ENCODE measurements around the gene GALT.

Gene GALT

DNA sequence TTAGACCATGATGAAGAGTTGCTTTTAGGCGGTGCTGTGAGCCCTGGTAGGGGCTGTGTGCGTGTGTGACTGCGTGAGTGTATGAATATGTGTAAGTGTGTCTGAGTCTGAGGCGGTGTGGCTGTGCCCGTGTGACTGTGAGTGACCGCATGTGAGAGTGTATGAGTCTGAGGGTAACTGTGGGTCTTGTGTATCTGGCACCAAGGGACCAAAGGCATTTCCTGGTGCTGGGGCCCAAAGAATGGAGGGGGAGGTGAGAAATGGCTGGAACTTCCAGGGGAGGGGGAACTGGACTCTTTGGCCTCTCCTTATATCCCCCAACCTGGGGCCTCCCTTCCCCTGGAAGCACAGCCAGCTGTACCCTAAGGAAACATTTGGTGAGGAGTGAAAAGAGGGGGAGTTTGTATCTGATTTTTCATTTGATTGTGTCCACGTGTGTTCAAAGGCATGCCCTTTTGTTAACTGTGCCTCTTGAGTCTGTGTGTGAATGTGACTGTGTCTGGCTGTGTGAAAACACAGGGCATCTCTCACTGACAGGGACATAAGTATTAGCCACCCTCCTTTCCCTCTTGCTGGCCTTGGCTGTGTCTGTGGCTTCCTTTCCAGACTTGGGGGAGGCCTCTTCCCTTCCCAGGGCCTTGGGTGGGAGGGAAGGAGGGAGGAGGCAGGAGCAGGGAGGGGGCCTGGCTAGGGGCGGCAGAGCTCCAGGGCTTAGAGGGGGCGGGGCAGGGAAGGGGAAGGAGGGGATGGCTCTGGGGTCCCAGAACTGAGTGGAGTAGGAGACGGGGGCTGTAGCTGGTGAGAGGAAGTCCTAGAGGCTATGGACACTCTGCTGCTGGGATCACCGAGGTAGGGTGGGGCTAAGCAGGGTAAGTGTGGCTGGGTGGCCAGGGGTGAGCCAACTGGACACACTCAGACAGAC, 6.9 kb downstream of the GALT start:
- Histone ChIP-seq H3K9me3 (ENCODE audit: control insufficient read depth, insufficient read depth, low read length) (no peaks in the 10 kb centered on the region), H3K4me3 (ENCODE audit: low read length) (no peak overlapping the region), H3K4me2 (ENCODE audit: low read length) (no peak overlapping the region), H3K36me3 (ENCODE audit: control insufficient read depth, low read length) (peaks cover 5% of the 10 kb centered on the region; the same call in 1 of the 2 replicates), H3K27ac (ENCODE audit: low read depth, low read length) (no peak overlapping the region), H3K9me2 (replicated peaks; ENCODE audit: control insufficient read depth, low read length) (no peaks in the 10 kb centered on the region), H3K4me1 (ENCODE audit: control insufficient read depth, low read length) (no peaks in the 10 kb centered on the region), H3K79me2 (ENCODE audit: control insufficient read depth, low read length) (no peaks in the 10 kb centered on the region), H3F3A (ENCODE audit: control insufficient read depth, insufficient read depth) (no peaks in the 10 kb centered on the region), H4K20me1 (ENCODE audit: control insufficient read depth, insufficient read depth, low read depth, low read length) (no peaks in the 10 kb centered on the region), H3K27me3 (ENCODE audit: control insufficient read depth, low read length) (peaks cover 15% of the 10 kb centered on the region)
- TF ChIP-seq EZH2phosphoT487 (IDR thresholded peaks at IDR 0.05; ENCODE audit: borderline replicate concordance, low read length) = no peak
- TF ChIP-seq, protein P1, sequence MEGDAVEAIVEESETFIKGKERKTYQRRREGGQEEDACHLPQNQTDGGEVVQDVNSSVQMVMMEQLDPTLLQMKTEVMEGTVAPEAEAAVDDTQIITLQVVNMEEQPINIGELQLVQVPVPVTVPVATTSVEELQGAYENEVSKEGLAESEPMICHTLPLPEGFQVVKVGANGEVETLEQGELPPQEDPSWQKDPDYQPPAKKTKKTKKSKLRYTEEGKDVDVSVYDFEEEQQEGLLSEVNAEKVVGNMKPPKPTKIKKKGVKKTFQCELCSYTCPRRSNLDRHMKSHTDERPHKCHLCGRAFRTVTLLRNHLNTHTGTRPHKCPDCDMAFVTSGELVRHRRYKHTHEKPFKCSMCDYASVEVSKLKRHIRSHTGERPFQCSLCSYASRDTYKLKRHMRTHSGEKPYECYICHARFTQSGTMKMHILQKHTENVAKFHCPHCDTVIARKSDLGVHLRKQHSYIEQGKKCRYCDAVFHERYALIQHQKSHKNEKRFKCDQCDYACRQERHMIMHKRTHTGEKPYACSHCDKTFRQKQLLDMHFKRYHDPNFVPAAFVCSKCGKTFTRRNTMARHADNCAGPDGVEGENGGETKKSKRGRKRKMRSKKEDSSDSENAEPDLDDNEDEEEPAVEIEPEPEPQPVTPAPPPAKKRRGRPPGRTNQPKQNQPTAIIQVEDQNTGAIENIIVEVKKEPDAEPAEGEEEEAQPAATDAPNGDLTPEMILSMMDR (IDR thresholded peaks at IDR 0.05; ENCODE audit: low read depth, low read length, poor library complexity, severe bottlenecking) = no peak

DNA sequence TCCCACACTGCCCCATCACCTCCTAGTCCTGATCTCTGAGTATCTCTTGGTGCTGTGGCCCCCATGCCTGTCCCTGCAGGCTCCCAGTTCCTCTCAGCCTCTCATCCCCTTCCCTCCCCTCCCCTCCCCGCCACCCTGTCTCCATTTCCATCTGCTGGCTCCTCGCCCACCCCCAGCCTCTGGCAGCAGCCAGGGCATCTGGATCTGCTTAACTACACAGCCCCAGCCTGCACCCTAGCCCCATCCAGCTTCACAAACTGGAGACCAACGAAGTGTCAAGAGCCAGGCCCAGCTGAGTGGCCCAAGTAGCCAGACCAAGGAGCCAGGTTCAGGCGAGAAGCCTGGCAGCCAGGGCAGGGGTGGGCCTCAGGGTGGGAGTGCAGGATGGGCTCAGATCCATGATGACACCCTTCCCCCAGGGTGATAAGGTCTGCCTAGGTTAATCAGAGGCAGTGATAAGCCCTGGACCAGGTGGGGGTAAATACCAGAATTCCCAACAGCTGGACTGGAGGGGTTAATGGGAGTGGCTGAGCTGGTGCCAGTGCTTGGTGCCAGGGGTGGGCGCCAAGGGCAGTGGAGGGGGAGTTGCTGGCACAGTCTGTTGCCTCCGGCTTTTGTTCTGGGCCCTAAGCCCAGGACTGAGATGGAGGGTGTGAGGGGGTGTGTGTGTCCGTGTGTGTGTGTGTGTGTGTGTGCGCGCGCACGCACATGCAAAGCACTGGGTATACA, 8.0 kb downstream of the GALT start:
- Histone ChIP-seq H3K9me2 (replicated peaks; ENCODE audit: control insufficient read depth, low read length) (no peaks in the 10 kb centered on the region), H3K4me2 (ENCODE audit: low read length) (no peak overlapping the region), H3K36me3 (ENCODE audit: control insufficient read depth, low read length) (peaks cover under 1% of the 10 kb centered on the region; the same call in 1 of the 2 replicates), H4K20me1 (ENCODE audit: control insufficient read depth, insufficient read depth, low read depth, low read length) (no peaks in the 10 kb centered on the region), H3K4me3 (ENCODE audit: low read length) (no peak overlapping the region), H3K27ac (ENCODE audit: low read depth, low read length) (no peak overlapping the region), H3F3A (ENCODE audit: control insufficient read depth, insufficient read depth) (no peaks in the 10 kb centered on the region), H3K27me3 (ENCODE audit: control insufficient read depth, low read length) (peaks cover 15% of the 10 kb centered on the region), H3K79me2 (ENCODE audit: control insufficient read depth, low read length) (no peaks in the 10 kb centered on the region), H3K4me1 (ENCODE audit: control insufficient read depth, low read length) (no peaks in the 10 kb centered on the region), H3K9me3 (ENCODE audit: control insufficient read depth, insufficient read depth, low read length) (no peaks in the 10 kb centered on the region)
- TF ChIP-seq, protein P1 (IDR thresholded peaks at IDR 0.05; ENCODE audit: low read depth, low read length, poor library complexity, severe bottlenecking) = no peak
- no peak for TF ChIP-seq EZH2phosphoT487 (IDR thresholded peaks at IDR 0.05; ENCODE audit: borderline replicate concordance, low read length)

DNA sequence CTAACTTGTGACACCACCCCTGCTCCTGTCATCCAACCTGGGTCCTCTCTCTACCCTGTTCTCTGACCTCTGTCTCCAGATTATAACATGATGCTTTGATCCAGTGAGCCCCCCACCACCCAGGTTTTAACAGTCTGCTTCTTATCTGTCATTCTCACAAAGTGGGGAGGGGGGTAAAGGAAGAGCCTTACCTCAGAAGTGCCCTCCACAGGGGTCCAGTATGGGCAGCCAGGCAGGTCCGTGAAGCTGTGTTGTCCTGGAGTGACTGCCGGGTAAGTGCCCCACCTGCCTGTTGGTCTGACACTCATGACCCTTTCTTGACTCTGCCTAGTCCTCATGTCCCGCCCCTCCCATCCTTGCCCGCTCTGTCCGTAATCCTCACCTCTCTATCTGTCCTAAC, 8.9 kb downstream of the GALT start:
- TF ChIP-seq EZH2phosphoT487 (IDR thresholded peaks at IDR 0.05; ENCODE audit: borderline replicate concordance, low read length) = no peak
- TF ChIP-seq, protein P1 (IDR thresholded peaks at IDR 0.05; ENCODE audit: low read depth, low read length, poor library complexity, severe bottlenecking) = no peak

More for the DNA sequence above, 8.9 kb downstream of the GALT start:
- H3K4me3 ChIP-seq (ENCODE audit: low read length) = no peak overlapping the region
- no peaks in the 10 kb centered on the region for H3K79me2 ChIP-seq (ENCODE audit: control insufficient read depth, low read length)
- H3K27ac ChIP-seq (ENCODE audit: low read depth, low read length) = no peak overlapping the region
- H3K9me3 ChIP-seq (ENCODE audit: control insufficient read depth, insufficient read depth, low read length) = no peaks in the 10 kb centered on the region
- H3K9me2 ChIP-seq (replicated peaks; ENCODE audit: control insufficient read depth, low read length) = no peaks in the 10 kb centered on the region
- H3K36me3 ChIP-seq (ENCODE audit: control insufficient read depth, low read length) = no peaks in the 10 kb centered on the region
- H3K4me2 ChIP-seq (ENCODE audit: low read length) = no peak overlapping the region
- no peaks in the 10 kb centered on the region for H3K4me1 ChIP-seq (ENCODE audit: control insufficient read depth, low read length)
- no peaks in the 10 kb centered on the region for H4K20me1 ChIP-seq (ENCODE audit: control insufficient read depth, insufficient read depth, low read depth, low read length)
- H3K27me3 ChIP-seq (ENCODE audit: control insufficient read depth, low read length) = peaks cover 15% of the 10 kb centered on the region
- no peaks in the 10 kb centered on the region for H3F3A ChIP-seq (ENCODE audit: control insufficient read depth, insufficient read depth)

Measured in DOHH2 (cell line).